ENCODE data around the gene PLEKHA8.

DNA sequence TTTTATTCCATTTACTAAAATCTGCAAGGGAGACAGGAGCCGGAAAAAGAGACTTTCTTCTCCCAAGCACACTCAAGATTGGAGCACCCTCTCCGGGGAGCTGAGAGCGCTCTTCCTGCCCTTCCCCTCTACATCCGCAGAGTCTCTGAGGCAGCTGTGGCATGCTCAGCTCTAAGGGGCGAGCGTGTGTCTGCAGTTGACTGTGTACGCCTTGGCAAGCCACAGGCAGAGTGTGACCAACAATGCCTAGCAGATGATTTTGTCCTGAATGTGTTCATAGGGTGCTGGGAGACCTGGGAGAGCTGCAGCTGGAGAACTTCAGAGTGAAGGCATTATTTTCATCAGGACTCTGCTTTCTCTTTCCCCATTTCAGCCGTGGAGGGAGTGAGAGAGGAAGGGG is 127.3 kb downstream of the PLEKHA8 start:
- TF ChIP-seq, protein P1, sequence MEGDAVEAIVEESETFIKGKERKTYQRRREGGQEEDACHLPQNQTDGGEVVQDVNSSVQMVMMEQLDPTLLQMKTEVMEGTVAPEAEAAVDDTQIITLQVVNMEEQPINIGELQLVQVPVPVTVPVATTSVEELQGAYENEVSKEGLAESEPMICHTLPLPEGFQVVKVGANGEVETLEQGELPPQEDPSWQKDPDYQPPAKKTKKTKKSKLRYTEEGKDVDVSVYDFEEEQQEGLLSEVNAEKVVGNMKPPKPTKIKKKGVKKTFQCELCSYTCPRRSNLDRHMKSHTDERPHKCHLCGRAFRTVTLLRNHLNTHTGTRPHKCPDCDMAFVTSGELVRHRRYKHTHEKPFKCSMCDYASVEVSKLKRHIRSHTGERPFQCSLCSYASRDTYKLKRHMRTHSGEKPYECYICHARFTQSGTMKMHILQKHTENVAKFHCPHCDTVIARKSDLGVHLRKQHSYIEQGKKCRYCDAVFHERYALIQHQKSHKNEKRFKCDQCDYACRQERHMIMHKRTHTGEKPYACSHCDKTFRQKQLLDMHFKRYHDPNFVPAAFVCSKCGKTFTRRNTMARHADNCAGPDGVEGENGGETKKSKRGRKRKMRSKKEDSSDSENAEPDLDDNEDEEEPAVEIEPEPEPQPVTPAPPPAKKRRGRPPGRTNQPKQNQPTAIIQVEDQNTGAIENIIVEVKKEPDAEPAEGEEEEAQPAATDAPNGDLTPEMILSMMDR (IDR thresholded peaks at IDR 0.05), result no peak
- TF ChIP-seq EZH2 (IDR thresholded peaks at IDR 0.05) (no peak), EZH2phosphoT487 (IDR thresholded peaks at IDR 0.05) (no peak)
